ENCODE results near the gene BBX. TPM values are rescaled to one million over a fixed set of nuclear protein-coding genes. Genes with fewer than 3 reads are reported as not detected.
"Not testable (repeated sequence)": the region's sequence is repeated elsewhere in the genome, so short reads cannot be mapped to it uniquely, and the experiment has no call there.

Gene BBX
- total RNA-seq, 1 donor from 2014 or later = 43.8 TPM

GRCh38 chr3:107806536-107806935 lies 283.8 kb downstream of the BBX start:
- intact Hi-C loops (cut with micrococcal nuclease) = no loop called here

GRCh38 chr3:107810171-107811071 lies 287.7 kb downstream of the BBX start:
- intact Hi-C loops (cut with micrococcal nuclease) = no loop called here
- no peak for DNase-seq
- no peak for ATAC-seq

More at GRCh38 chr3:107806536-107806935, 283.8 kb downstream of the BBX start:
- no peak for ATAC-seq
- no peak for DNase-seq

- DNase-seq (no peak), ATAC-seq (no peak)
- intact Hi-C loops (cut with micrococcal nuclease) = no loop called here
Observed at GRCh38 chr3:107813026-107813425, 290.3 kb downstream of the BBX start.

GRCh38 chr3:107816107-107816506 lies 293.3 kb downstream of the BBX start:
- intact Hi-C loops (cut with micrococcal nuclease) = no loop called here
- DNase-seq (no peak), ATAC-seq (no peak)

GRCh38 chr3:107817076-107817475 lies 294.3 kb downstream of the BBX start:
- intact Hi-C loops (cut with micrococcal nuclease) = no loop called here
- no peak for ATAC-seq
- DNase-seq = no peak

GRCh38 chr3:107818025-107818424 lies 295.3 kb downstream of the BBX start:
- intact Hi-C loops (cut with micrococcal nuclease) = no loop called here
- ATAC-seq = no peak
- no peak for DNase-seq

GRCh38 chr3:107819656-107820055 lies 296.9 kb downstream of the BBX start:
- intact Hi-C loops (cut with micrococcal nuclease) = no loop called here

GRCh38 chr3:107822308-107822707 lies 299.5 kb downstream of the BBX start:
- intact Hi-C loops (cut with micrococcal nuclease) = no loop called here
- DNase-seq (no peak), ATAC-seq (no peak)

More at GRCh38 chr3:107819656-107820055, 296.9 kb downstream of the BBX start:
- DNase-seq (no peak), ATAC-seq (no peak)

GRCh38 chr3:107824822-107825371 lies 302.1 kb downstream of the BBX start:
- intact Hi-C loops (cut with micrococcal nuclease) = no loop called here
- DNase-seq (no peak), ATAC-seq (peak; percentile 47)

GRCh38 chr3:107825556-107825955 lies 302.8 kb downstream of the BBX start:
- intact Hi-C loops (cut with micrococcal nuclease) = no loop called here
- DNase-seq (no peak), ATAC-seq (no peak)

GRCh38 chr3:107826727-107827126 lies 304.0 kb downstream of the BBX start:
- no peak for DNase-seq
- intact Hi-C loops (cut with micrococcal nuclease) = no loop called here
- ATAC-seq = no peak

- ATAC-seq (no peak), DNase-seq (no peak)
- intact Hi-C loops (cut with micrococcal nuclease) = no loop called here
Observed at GRCh38 chr3:107829185-107829584, 306.4 kb downstream of the BBX start.

- no peak for ATAC-seq
- no peak for DNase-seq
- intact Hi-C loops (cut with micrococcal nuclease) = no loop called here
Observed at GRCh38 chr3:107831590-107831989, 308.8 kb downstream of the BBX start.

GRCh38 chr3:107833043-107833442 lies 310.3 kb downstream of the BBX start:
- intact Hi-C loops (cut with micrococcal nuclease) = no loop called here
- ATAC-seq (no peak), DNase-seq (no peak)

GRCh38 chr3:107833722-107834416 lies 311.1 kb downstream of the BBX start:
- no peak for ATAC-seq
- intact Hi-C loops (cut with micrococcal nuclease) = no loop called here
- no peak for DNase-seq

- intact Hi-C loops (cut with micrococcal nuclease); DNase-seq; ATAC-seq: not testable (repeated sequence)
Observed at GRCh38 chr3:107835001-107835400, 312.2 kb downstream of the BBX start.

- intact Hi-C loops (cut with micrococcal nuclease) = no loop called here
- no peak for DNase-seq
- no peak for ATAC-seq
Observed at GRCh38 chr3:107837895-107838612, 315.3 kb downstream of the BBX start.

GRCh38 chr3:107841831-107842230 lies 319.1 kb downstream of the BBX start:
- ATAC-seq (no peak), DNase-seq (no peak)
- intact Hi-C loops (cut with micrococcal nuclease) = no loop called here

GRCh38 chr3:107842940-107843339 lies 320.2 kb downstream of the BBX start:
- no peak for DNase-seq
- intact Hi-C loops (cut with micrococcal nuclease) = no loop called here
- ATAC-seq = no peak

All from left ventricle myocardium superior (tissue), 1 donor.